COLO668 (cell line): ENCODE data around the gene SPACA7.
"Not testable (repeated sequence)": the region's sequence is repeated elsewhere in the genome, so short reads cannot be mapped to it uniquely, and the experiment has no call there.

ENCODE experiments used
- DNase-seq: peaks from one replicate; lab custom pipeline; 2025; ENCODE audit not compliant: unreplicated experiment; lab: John Stamatoyannopoulos, UW

Gene SPACA7

DNA sequence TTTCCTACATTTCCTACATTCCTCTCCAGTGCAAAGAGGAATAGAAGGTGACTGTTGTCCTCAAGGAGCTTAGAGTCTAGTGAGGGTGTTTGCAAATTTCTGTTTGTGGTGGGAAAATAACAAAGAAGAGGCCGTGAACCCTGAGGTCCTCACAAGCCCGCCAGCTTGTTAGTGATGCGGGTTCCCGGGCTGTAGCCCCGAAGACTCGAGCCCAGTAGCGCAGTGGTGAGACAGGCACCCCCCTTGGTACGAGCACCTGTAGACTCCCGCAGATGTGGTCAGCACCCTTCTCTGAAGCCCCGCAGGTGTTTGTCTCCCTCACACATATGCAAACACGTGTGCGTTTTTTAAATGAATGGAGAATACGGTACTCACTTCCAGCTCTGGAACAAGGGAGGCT, 26.5 kb upstream of the SPACA7 start:
- no peak for DNase-seq

- no peak for DNase-seq
These were observed 25.9 kb upstream of the SPACA7 start for GRCh38 chr13:112350300-112350699.

DNA sequence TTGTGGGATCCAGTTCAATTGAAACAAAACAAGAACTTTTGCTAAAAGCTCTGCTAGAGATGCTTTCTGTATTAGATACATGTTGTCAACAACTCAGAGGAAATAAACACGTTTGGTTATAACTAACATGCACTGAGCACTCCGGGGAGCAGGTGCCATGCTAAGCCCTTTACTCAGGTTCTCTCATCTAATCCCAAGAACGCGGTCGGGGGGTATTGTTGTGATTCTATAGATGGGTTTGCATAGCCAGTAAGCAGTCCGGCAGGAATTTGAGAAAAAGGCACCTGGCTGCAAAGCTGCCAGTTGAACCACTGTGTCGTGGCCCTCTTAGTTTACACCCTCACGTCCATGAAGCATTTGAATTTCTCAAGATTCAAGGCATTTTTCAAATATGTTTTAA, 24.3 kb upstream of the SPACA7 start:
- DNase-seq, result no peak

DNA sequence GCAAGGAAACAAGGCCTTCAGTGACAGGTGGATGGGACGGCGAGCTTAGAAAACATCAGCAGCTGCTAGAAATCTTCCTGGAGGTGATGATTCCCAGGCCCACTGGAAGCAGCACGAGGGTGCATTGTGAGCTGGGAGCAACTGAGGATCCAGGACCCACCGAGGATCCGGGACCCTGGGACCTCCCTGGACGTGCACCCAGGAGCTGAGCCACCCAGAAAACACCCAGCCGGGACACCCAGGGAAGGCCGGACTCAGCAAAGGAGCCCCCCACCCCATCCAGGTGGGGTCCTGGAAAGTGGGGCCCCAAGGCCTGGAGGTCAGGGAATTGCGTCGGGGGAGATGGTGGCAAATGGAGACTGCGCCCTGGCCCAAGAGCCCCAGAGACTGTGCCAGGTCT, 22.3 kb upstream of the SPACA7 start:
- DNase-seq, result no peak

DNA sequence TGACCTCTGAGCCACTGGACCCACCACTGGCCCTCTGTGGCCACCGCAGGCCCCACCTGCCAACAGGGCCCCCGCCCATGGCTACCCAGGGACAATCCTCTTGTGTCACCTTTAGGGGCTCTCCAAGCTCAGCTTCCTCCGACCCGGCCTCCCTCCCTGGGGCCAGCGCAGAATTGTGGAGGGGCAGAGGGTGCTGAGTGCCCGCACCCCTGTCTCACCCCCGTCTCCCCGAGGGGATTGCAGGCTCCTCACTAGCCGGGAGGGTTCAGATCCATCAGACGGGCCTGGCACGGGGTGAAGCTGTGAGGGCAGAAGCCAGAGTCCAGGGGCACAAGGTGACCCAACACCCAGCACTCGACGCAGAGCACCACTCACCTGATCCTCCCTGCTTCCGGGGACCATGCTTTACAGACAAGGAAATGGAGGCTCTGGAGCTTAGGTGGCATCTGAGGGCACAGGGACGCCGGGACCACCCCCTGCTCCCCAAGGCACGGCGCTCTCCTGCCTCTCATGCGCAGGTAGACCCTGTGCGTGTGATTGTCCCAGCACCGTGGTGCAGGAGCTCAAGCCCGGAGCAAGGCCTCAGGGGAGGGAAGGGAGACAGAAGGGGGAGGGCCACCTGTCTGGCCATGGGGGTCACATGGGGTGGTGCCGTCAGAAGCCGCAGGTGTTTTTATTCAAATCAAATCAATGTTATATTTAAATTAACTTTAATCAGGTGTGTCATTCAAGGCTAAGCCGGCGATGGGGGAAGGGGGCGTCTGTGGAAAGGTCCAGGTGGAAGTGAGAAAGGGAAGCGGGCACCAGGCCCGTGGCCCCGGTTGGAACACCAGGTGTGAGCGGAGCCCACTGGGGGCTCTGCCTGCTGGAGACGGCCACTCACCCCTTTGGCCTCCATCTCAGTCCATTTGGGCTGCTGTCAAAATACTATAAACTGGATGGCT, 21.6 kb upstream of the SPACA7 start:
- DNase-seq, result no peak

GRCh38 chr13:112355274-112355838, 20.8 kb upstream of the SPACA7 start:
- no peak for DNase-seq

DNA sequence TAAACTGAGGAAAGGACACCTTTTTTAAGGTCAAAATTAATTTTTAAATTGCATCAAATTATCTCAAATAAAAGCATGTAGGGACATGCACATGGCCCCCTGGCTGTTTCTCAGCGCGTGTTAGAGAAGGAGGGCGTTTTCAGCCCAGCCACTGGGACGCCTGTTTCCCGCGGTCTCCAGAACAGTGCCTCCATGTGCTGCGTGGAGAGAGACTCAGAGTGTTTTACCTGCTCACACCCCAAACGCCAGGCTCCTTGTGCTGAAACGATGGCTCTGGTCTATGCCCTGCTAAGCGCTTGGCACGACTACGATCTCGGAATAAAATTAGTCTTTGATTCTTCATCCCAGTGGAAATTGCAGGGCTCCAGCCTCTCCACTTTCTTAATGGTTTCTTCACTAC, 20.0 kb upstream of the SPACA7 start:
- no peak for DNase-seq

DNA sequence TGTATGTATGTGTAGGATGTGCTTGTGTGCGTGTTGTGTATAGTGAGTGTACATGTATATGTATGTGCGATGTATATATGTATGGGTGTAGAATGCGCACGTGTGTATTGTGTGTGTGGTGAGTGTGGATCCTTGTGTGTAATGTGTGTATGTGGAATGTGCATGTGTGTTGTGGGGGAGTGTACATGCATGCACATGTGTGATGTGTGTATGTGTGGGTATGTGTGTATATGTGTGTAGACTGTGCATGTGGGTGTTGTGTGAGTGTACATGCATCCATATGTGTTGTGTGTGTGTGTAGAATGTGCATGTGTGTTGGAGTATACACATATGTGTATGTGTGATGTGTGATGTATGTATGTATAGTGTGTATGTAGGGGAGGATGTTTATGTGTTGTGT, 18.0 kb upstream of the SPACA7 start:
- DNase-seq, result no peak

DNA sequence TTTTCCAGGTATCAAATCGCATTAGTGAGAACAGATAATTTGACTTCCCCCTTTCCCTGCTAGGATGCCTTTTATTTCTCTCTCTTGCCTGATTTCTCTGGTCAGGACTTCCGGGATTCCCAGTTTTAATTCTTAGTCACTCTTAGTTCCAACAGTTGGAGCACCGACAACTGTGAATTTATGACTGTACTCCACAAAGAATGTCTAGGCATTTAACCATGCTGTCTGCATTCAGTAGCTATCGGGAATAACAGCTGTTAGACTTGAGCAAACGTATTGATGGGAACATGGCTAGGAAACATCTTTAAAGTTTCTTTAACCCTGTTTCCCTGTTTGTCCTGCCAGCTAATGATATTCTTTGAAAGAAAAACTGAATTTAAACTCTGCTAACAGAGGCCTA, 14.1 kb upstream of the SPACA7 start:
- no peak for DNase-seq

- no peak for DNase-seq
These were observed 12.2 kb upstream of the SPACA7 start for GRCh38 chr13:112363867-112364528.

- no peak for DNase-seq
These were observed 9.1 kb upstream of the SPACA7 start for GRCh38 chr13:112366907-112367646.

DNA sequence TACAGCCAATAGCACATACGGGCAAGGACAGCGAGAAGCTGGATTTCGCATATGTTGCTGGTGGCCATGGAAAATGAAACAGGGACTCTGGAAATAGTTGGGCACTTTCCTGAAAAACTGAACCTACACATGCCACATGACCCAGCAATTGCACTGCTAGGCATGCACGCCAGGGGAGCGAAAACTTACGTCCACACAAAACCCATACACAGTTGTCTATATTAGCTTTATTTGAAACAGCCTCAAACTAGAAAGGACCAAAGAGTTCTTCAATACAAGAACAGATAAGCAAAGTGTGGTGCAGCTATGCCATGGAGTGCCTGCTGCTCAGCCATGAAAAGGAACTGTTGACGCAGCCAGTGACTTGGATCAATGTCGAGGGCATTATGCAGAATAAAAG, 7.3 kb upstream of the SPACA7 start:
- no peak for DNase-seq

DNA sequence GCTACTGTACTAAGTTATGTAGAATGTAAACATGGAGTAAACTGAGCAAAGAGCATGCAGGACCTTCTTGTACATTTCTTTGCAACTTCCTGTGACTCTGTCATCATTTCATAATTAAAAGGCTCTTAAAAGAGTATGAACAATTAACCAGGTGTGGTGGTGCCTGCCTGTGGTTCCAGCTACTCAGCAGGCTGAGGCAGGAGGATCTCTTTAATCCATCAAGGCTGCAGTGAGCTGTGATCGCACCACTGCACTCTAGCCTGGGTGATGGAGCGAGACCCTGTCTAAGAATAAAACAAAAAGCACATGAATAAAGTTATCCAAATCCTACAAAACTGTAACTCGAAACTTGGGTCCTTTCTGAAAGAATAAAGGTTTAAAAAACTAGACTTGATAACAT, 5.8 kb upstream of the SPACA7 start:
- DNase-seq, result no peak

DNA sequence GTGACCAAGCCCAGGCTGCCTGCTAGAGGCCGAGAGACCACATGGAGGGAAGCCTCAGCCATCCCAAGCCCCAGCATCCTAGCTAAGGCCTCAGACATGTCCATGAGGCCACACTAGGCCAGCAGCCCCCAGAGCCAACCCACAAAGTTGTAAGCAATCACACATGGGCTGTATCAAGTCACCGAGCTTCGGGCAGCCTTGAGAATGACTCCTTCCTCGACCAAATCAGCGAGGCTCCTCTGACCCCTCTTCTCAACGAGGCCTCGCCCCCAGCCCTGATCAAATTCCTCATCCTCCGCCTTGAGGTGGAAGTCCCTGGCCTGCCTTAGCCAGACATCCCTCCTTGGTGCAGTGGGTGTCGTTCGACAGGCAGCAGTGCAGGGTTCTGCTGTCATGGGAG, 1.9 kb upstream of the SPACA7 start:
- no peak for DNase-seq

- DNase-seq, result no peak
These were observed 15.6 kb downstream of the SPACA7 start for GRCh38 chr13:112391746-112392145.

- DNase-seq, result no peak
These were observed 16.6 kb downstream of the SPACA7 start for GRCh38 chr13:112392719-112393118.

DNA sequence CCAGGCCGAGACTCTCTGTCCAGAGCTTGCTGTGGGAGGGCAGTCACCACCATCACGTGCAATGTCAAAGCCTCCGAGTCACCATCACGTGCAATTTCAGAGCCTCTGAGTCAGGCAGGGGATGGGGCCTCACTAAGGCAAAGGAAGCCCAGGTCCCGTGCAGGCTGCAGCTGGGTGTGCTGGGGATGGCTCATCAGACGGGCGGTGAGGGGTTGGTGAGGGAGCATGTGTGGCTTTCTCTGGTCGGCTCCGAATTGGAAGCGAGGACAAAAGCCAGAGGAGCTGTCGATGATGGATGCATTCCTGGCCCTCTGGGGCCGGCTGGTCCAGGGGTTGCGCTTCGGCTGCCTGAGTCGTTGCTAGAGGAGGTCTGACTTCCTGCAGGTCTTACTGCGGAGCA, 18.9 kb downstream of the SPACA7 start:
- DNase-seq, result not testable (repeated sequence)

- DNase-seq, result not testable (repeated sequence)
These were observed 19.8 kb downstream of the SPACA7 start for GRCh38 chr13:112395941-112396340.

DNA sequence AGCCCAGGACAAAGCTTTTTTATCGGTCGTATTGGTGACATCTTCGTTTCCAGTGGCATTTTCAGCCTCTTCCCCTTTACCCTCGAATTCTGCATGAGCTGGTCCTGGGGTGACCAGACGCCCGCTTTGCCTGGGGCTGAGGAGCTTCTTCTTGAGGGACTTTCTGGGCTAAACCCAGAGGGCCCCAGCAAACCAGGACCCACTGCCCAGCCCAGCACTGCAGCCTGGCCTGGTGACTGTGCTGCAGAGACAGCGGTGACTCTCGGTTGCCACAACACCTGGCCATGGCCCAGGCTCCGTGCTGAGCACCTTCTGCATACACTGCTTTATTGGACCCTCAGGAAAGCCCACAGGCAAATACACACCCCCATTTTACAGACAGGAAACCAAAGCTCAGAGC, 21.0 kb downstream of the SPACA7 start:
- no peak for DNase-seq

- not testable (repeated sequence) for DNase-seq
These were observed 22.2 kb downstream of the SPACA7 start for GRCh38 chr13:112398347-112398746.

- DNase-seq, result not testable (repeated sequence)
These were observed 33.7 kb downstream of the SPACA7 start for GRCh38 chr13:112409828-112410227.
